Subcutaneous abdominal adipose tissue (tissue), 5 donors: Measurements from ENCODE around the gene MARCKSL1.

Experiments
- H3K27ac ChIP-seq: one replicate; pipeline ENCODE4 v1.7.0; 2013; ENCODE audit warnings: low read depth, mild to moderate bottlenecking, inconsistent platforms, low read length, moderate library complexity
- H3K27me3 ChIP-seq, 5 donors: one replicate each; pipeline ENCODE4 v1.7.0; 2013; ENCODE audit warnings: low read length in 5 of 5, inconsistent platforms in 1 of 5; ENCODE audit not compliant: control insufficient read depth in 5 of 5, insufficient read depth in 4 of 5
- H3K36me3 ChIP-seq, 5 donors: one replicate each; pipeline ENCODE4 v1.7.0; 2013; ENCODE audit warnings: low read length in 5 of 5; ENCODE audit not compliant: control insufficient read depth in 5 of 5, insufficient read depth in 5 of 5
- H3K4me1 ChIP-seq, 5 donors: one replicate each; pipeline ENCODE4 v1.7.0; 2013; ENCODE audit warnings: low read length in 5 of 5, mild to moderate bottlenecking in 3 of 5, moderate library complexity in 1 of 5; ENCODE audit not compliant: control insufficient read depth in 5 of 5, insufficient read depth in 5 of 5
- H3K4me3 ChIP-seq, 5 donors: one replicate each; pipeline ENCODE4 v1.7.0; 2013; ENCODE audit warnings: low read length in 5 of 5, low read depth in 1 of 5
- H3K9ac ChIP-seq, 5 donors: one replicate each; pipeline ENCODE4 v1.7.0; 2013; ENCODE audit warnings: low read length in 5 of 5, mild to moderate bottlenecking in 4 of 5, moderate library complexity in 3 of 5
- H3K9me3 ChIP-seq, 5 donors: one replicate each; pipeline ENCODE4 v1.7.0; 2013; ENCODE audit warnings: low read length in 5 of 5; ENCODE audit not compliant: control insufficient read depth in 5 of 5
- donor health status: healthy.
- donor health status: healthy.
- donor health status: healthy.
- donor health status: healthy.
- donor health status: healthy.

Gene MARCKSL1

DNA sequence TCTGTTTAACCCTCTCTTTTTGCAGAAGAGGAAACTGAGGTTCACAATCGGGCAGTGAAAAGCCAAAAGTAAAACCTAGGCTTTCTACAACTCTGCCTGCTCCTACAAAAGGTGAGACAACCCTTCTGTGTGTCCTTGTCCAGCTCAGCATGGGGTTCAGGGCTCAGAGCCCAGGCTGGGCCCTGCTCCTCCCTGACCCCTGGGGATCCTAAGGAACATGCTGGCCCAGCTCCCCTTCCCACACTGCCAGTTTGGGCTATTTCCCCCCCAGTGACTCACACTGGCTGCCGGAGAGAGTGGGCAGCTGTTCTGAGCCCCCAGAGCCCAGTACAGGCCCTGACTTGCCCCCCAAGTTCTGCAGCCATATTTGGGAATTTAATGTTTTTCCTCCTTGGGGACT is 17.4 kb upstream of the MARCKSL1 start:
- Histone ChIP-seq H3K9ac (no peak overlapping the region), H3K27ac (no peak overlapping the region), H3K36me3 (peaks cover 0 to 12% (median 2%) of the 10 kb centered on the region in 5 donors), H3K4me3 (no peak overlapping the region), H3K9me3 (no peaks in the 10 kb centered on the region), H3K4me1 (peaks cover 9 to 52% (median 36%) of the 10 kb centered on the region in 5 donors), H3K27me3 (no peaks in the 10 kb centered on the region)

DNA sequence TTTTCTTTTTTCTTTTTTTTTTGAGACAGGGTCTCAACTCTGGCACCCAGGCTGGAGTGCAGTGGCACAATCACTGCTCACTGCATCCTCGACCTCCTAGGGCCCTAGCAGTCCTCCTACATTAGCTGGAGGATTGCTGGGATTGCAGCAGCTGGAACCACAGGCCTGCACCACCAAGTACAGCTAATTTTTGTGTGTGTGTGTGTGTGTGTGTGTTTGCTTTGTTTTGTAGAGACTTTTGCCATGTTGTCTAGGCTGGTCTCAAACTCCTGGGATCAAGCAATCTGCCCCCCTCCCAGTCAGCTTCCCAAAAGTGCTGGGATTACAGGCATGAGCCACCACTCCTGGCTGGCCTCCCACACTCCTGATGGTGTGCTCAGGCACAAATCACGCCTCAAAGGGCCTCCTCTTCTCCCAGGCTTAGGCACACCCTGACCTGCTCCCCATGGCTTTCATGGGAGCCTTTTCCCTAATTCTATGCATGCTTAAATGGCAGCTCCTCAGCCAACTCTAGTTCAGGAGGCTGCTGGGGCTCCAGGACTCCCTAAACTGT is 16.9 kb upstream of the MARCKSL1 start:
- Histone ChIP-seq H3K9me3 (no peaks in the 10 kb centered on the region), H3K4me1 (peaks cover 9 to 57% (median 36%) of the 10 kb centered on the region in 5 donors), H3K36me3 (peaks cover 0 to 9% (median 2%) of the 10 kb centered on the region in 5 donors), H3K9ac (peak overlapping the region in 1 of 5 donors; percentile 85), H3K4me3 (peak overlapping the region in 1 of 5 donors; percentile 59), H3K27me3 (no peaks in the 10 kb centered on the region), H3K27ac (peak overlapping the region; percentile 72)

DNA sequence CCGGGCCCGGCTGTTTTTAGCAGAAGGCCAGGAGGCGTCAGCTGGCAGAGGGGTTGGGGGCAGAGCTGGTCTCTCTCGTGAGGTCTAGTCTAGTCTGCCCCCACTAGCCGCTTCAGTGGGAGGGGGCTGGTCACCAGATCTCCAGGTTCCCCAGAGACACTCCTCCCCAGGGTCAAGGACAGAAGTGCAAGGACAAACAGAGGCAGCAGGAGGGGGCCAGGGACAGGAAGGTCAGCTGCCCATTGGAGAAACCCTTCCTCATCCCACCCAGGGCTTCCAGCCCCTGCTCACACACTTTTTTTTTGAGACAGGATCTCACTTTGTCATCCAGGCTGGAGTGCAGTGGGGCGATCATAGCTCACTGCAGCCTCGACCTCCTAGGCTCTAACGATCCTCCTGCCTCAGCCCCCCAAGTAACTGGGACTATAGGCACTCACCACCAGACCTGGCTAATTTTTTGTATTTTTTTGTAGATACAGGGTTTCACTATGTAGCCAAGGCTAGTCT is 16.3 kb upstream of the MARCKSL1 start:
- Histone ChIP-seq H3K9me3 (no peaks in the 10 kb centered on the region), H3K4me1 (peaks cover 9 to 57% (median 36%) of the 10 kb centered on the region in 5 donors), H3K36me3 (peaks cover 0 to 9% (median 2%) of the 10 kb centered on the region in 5 donors), H3K27me3 (no peaks in the 10 kb centered on the region), H3K9ac (peak overlapping the region in 4 of 5 donors; percentile 79 to 85 (median 82)), H3K27ac (peak overlapping the region; percentile 72), H3K4me3 (peak overlapping the region; percentile 59 to 80 (median 72))

DNA sequence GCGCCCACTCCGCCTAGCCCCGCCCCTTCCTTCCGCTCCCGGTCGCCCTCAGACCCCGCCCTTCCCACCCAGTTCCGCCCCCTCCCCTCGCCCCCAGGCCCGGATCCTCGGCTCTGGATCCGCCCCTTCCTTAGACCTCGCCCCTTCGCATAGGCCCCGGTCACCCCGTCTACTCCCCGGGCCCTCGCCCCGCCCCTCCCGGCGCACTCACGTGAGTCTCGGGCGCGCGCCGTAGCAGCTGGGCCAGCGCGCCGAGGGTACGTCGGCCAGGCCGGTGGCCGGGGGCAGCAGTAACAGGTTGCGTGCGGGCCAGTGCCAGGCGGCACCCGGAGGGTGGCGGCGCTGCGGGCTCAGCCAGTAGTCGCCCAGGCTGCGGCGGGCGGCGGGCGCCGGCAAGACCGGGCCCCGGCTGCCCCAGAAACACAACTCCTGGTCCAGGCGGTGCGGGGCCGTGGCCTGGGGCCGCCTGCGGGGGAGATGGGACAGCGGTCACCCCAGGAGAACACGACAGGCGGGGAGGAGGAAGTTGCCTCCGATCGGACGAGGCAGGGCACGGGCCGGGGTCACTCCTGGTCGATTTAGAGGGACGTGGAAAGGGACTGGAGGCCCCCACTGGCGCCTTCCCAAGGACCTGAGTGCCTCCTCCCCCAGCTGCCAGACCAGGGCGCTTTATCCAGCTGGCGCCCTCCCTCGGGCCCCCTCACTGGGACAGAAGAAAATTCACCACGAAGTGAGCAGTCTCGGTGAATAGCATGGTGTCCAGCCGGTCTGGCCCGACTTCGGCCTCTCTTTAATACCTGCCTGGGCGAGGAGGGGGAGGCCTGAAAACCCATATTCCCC is 15.6 kb upstream of the MARCKSL1 start:
- peaks cover 9 to 57% (median 36%) of the 10 kb centered on the region in 5 donors for H3K4me1 ChIP-seq
- peak overlapping the region in 4 of 5 donors; percentile 79 to 85 (median 82) for H3K9ac ChIP-seq
- peak overlapping the region; percentile 72 for H3K27ac ChIP-seq
- H3K9me3 ChIP-seq = no peaks in the 10 kb centered on the region
- peaks cover 0 to 9% (median 2%) of the 10 kb centered on the region in 5 donors for H3K36me3 ChIP-seq
- H3K27me3 ChIP-seq = no peaks in the 10 kb centered on the region
- peak overlapping the region; percentile 59 to 80 (median 72) for H3K4me3 ChIP-seq

DNA sequence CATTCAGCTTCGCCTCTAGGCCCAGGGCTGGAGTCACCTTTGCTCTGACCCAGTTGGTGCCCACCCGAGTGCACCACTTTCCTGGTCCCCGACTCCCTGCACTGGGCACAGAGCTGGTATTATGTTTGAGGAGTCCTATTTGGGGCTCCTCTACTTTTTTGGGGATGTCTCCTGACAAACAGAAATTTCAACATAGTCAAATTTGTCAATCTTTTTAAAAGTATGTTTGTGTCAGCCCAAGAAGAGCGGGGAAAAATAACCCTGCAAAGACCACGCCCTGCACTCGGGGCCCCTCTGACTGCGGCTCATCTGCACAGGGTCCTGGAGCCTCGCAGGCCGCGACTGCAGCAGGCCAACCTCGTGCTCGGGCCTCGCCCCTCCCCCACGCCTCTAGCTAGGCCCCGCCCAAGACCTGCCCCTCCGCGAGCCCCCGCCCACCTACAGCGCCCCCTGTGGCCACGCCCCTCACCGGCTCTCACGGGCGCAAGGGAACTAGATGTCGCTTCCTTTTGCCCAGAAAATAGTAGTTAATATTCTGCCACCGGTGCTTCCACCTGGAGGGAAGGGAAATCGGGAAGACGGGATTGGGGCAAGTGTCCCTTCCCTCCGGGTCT is 14.9 kb upstream of the MARCKSL1 start:
- Histone ChIP-seq H3K4me1 (peaks cover 9 to 63% (median 36%) of the 10 kb centered on the region in 5 donors), H3K36me3 (peaks cover 0 to 9% (median 2%) of the 10 kb centered on the region in 5 donors), H3K9me3 (no peaks in the 10 kb centered on the region), H3K27ac (peak overlapping the region; percentile 72), H3K27me3 (no peaks in the 10 kb centered on the region), H3K9ac (no peak overlapping the region), H3K4me3 (peak overlapping the region; percentile 58 to 80 (median 69))

DNA sequence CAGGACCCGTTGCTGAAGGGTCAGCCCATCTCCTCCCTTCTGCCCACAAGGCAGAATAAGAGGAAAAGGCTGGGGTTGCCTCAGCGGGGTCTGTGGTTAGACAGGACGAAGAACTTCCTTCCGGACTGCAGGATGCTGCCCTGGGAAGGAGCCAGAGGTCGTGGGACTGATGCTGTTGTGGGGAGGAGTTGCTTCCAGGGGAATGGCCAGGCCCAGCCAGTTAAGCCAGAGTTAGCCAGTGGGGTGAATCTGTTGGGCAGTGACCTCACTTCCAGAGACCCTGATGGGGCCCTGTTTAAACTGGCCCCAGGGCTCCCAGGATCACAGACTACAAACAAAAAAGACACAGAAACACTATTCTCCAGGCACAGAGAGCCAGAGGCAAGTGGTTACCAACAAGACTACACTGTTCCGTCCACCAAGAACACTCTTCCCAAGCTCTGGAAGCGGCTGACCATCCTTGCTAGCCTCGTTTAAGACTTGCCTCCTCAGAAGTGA is 13.2 kb upstream of the MARCKSL1 start:
- peaks cover 0 to 2% (median 0%) of the 10 kb centered on the region in 5 donors for H3K36me3 ChIP-seq
- no peak overlapping the region for H3K27ac ChIP-seq
- H3K4me3 ChIP-seq = no peak overlapping the region
- H3K27me3 ChIP-seq = no peaks in the 10 kb centered on the region
- peaks cover 9 to 71% (median 43%) of the 10 kb centered on the region in 5 donors for H3K4me1 ChIP-seq
- no peak overlapping the region for H3K9ac ChIP-seq
- no peaks in the 10 kb centered on the region for H3K9me3 ChIP-seq

DNA sequence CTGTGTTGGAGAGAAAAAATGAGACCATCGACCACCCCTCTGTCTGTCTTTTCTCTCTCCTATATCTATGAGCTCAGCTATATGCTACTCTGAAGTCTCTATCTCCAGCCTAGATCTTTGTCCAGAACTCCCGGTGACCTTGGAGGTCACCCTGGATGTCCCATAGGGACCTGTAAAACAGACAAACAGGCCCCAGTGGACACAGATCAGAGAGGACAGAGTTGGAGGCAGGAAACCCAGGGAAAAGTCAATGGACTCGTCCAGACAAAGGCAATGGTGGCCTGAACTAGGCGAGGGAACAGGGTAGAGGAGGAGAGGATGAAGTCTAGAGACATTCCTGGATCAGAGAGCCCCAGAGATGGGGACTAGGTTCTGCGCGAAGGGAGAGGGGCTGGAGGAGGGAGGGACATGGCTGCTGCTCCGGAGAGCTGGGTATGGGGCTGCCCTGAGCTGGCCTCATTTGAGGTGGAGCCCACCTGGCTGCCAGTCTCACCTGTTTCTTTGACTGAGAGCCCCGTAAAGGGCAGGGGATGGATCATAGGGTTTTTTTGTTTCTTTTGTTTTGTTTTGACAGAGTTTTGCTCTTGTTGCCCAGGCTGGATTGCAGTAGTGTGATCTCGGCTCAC is 10.6 kb upstream of the MARCKSL1 start:
- Histone ChIP-seq H3K27me3 (no peaks in the 10 kb centered on the region), H3K9me3 (no peaks in the 10 kb centered on the region), H3K36me3 (no peaks in the 10 kb centered on the region), H3K27ac (no peak overlapping the region), H3K9ac (no peak overlapping the region), H3K4me1 (peaks cover 0 to 45% (median 17%) of the 10 kb centered on the region in 5 donors), H3K4me3 (no peak overlapping the region)

DNA sequence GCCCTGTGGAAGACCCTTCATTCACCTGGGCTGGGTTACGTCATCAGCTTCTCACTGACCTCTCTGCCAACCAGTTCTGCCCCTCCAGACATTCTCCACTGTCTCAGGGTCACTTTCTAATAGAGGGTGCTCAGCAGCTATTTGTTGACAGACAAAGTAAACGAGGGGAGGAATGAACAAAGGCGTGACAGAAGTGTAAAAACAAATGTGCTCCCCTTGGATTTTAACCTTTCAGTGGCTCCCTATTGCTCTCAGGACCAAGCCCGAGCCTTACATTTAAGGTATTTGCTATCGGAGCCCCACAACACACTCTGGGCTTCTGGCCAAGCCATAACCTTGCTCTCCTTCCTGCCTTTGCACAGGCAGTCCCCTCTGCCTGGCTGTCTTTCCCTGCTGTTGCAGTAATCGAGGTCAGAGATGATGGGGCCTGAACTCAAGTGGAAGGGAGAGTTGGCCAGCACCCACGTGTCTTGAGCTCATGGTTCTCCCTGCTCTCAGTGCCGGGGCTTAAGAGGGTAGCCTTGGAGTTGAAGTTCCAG is 9.3 kb upstream of the MARCKSL1 start:
- no peak overlapping the region for H3K4me3 ChIP-seq
- H3K4me1 ChIP-seq = peaks cover 0 to 39% (median 17%) of the 10 kb centered on the region in 5 donors
- H3K27me3 ChIP-seq = no peaks in the 10 kb centered on the region
- H3K9me3 ChIP-seq = no peaks in the 10 kb centered on the region
- H3K27ac ChIP-seq = no peak overlapping the region
- peak overlapping the region in 1 of 5 donors; percentile 13 for H3K9ac ChIP-seq
- no peaks in the 10 kb centered on the region for H3K36me3 ChIP-seq

DNA sequence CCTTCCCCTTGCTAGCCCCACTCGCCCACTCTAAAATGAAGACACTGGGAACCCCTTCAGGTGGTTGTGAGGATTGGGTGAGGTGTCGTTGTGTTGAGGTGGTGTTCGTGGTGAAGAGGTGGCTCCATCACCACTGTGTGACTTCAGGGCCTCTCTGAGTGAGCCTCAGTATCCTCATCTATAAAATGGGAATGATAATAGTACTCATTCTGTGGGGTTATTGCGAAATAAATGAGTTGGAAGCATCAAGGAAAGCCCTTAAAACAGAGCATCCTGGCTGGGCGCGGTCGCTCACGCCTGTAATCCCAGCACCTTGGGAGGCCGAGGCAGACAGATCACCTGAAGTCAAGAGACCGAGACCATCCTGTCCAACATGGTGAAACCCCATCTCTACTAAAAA is 6.7 kb upstream of the MARCKSL1 start:
- no peaks in the 10 kb centered on the region for H3K9me3 ChIP-seq
- no peaks in the 10 kb centered on the region for H3K27me3 ChIP-seq
- no peak overlapping the region for H3K9ac ChIP-seq
- no peak overlapping the region for H3K27ac ChIP-seq
- H3K4me3 ChIP-seq = no peak overlapping the region
- no peaks in the 10 kb centered on the region for H3K36me3 ChIP-seq
- H3K4me1 ChIP-seq = peaks cover 0 to 28% (median 17%) of the 10 kb centered on the region in 5 donors
